ENCODE measurements around the gene SLC12A7.

GRCh38 chr5:1142886-1143669, 31.2 kb upstream of the SLC12A7 start:
- TF ChIP-seq POLR2A (IDR thresholded peaks at IDR 0.05; ENCODE audit: low read length): no peak
- TF ChIP-seq GATA1 (IDR thresholded peaks at IDR 0.05; ENCODE audit: low read depth, low read length): no peak
